Sigmoid colon (tissue), 4 donors: ENCODE results near the gene MRPL24.

Source experiments
- EP300 ChIP-seq, 4 donors: sonication (generic); formaldehyde crosslinking; IDR thresholded peaks; one replicate each; pipeline ENCODE4 v1.6.1; 2017; ENCODE audit warnings: antibody characterized with exemption in 4 of 4
- POLR2A ChIP-seq, 2 donors: fragments of 450-650 bp; IDR thresholded peaks; one replicate each; pipeline ENCODE4 v1.6.1; 2016; ENCODE audit warnings: antibody characterized with exemption in 2 of 2, mild to moderate bottlenecking in 2 of 2, moderate library complexity in 2 of 2
- POLR2AphosphoS5 ChIP-seq, 4 donors: sonication (generic); formaldehyde crosslinking; IDR thresholded peaks; one replicate each; pipeline ENCODE4 v1.6.1; 2017; ENCODE audit warnings: antibody characterized with exemption in 4 of 4
- TF ChIP-seq, protein P1 (sequence below), 4 experiments: fragments of 450-650 bp in 3 of 4; fragments of 200-600 bp in 1 of 4; IDR thresholded peaks; one replicate each; pipeline ENCODE4 v1.5.1; 2016 to 2019; ENCODE audit warnings: antibody characterized with exemption in 4 of 4, mild to moderate bottlenecking in 3 of 4, moderate library complexity in 2 of 4

- TF ChIP-seq POLR2A (IDR thresholded peaks at IDR 0.05) (no peak), POLR2AphosphoS5 (IDR thresholded peaks at IDR 0.05) (no peak), EP300 (IDR thresholded peaks at IDR 0.05) (no peak)
- TF ChIP-seq, protein P1, sequence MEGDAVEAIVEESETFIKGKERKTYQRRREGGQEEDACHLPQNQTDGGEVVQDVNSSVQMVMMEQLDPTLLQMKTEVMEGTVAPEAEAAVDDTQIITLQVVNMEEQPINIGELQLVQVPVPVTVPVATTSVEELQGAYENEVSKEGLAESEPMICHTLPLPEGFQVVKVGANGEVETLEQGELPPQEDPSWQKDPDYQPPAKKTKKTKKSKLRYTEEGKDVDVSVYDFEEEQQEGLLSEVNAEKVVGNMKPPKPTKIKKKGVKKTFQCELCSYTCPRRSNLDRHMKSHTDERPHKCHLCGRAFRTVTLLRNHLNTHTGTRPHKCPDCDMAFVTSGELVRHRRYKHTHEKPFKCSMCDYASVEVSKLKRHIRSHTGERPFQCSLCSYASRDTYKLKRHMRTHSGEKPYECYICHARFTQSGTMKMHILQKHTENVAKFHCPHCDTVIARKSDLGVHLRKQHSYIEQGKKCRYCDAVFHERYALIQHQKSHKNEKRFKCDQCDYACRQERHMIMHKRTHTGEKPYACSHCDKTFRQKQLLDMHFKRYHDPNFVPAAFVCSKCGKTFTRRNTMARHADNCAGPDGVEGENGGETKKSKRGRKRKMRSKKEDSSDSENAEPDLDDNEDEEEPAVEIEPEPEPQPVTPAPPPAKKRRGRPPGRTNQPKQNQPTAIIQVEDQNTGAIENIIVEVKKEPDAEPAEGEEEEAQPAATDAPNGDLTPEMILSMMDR (IDR thresholded peaks at IDR 0.05): no peak
These were observed 33.3 kb downstream of the MRPL24 start for GRCh38 chr1:156707417-156708217.
